CD4-positive, alpha-beta T cell treated with Interleukin-15 for 4 hours (primary cell): ENCODE results near the gene SCGB3A1.

Experiments used
- DNase-seq: peaks from one replicate; pipeline ENCODE4 v3.0.0-alpha.2; 2020; ENCODE audit warnings: low spot score

Gene SCGB3A1

GRCh38 chr5:180604271-180604670 lies 13.0 kb upstream of the SCGB3A1 start:
- DNase-seq: no peak

- DNase-seq: no peak
Observed at GRCh38 chr5:180603076-180603594, 11.8 kb upstream of the SCGB3A1 start.

GRCh38 chr5:180602481-180603075 lies 11.3 kb upstream of the SCGB3A1 start:
- no peak for DNase-seq

- no peak for DNase-seq
Observed at GRCh38 chr5:180601591-180602480, 10.5 kb upstream of the SCGB3A1 start.

- no peak for DNase-seq
Observed at GRCh38 chr5:180600554-180601041, 9.3 kb upstream of the SCGB3A1 start.

GRCh38 chr5:180599981-180600553 lies 8.8 kb upstream of the SCGB3A1 start:
- no peak for DNase-seq

GRCh38 chr5:180599590-180599914 lies 8.3 kb upstream of the SCGB3A1 start:
- no peak for DNase-seq

GRCh38 chr5:180598797-180599589 lies 7.7 kb upstream of the SCGB3A1 start:
- no peak for DNase-seq

- no peak for DNase-seq
Observed at GRCh38 chr5:180598316-180598701, 7.0 kb upstream of the SCGB3A1 start.

GRCh38 chr5:180596668-180597231 lies 5.5 kb upstream of the SCGB3A1 start:
- no peak for DNase-seq

GRCh38 chr5:180596115-180596667 lies 4.9 kb upstream of the SCGB3A1 start:
- DNase-seq: no peak

- DNase-seq: no peak
Observed at GRCh38 chr5:180595381-180596114, 4.2 kb upstream of the SCGB3A1 start.

GRCh38 chr5:180595046-180595379 lies 3.7 kb upstream of the SCGB3A1 start:
- DNase-seq: no peak

GRCh38 chr5:180594311-180595045 lies 3.2 kb upstream of the SCGB3A1 start:
- DNase-seq: no peak

GRCh38 chr5:180593446-180594206 lies 2.3 kb upstream of the SCGB3A1 start:
- no peak for DNase-seq

- no peak for DNase-seq
Observed at GRCh38 chr5:180592176-180592575, 877 bp upstream of the SCGB3A1 start.

GRCh38 chr5:180590543-180591310 lies 572 bp downstream of the SCGB3A1 start:
- no peak for DNase-seq

- no peak for DNase-seq
Observed at GRCh38 chr5:180589771-180590542, 1.3 kb downstream of the SCGB3A1 start.
